T-helper 2 cell (primary cell): ENCODE measurements around the gene ZNF226.
A peak's percentile ranks its signal among the peaks of the same experiment; 100 is the strongest.
"Not testable (repeated sequence)": the region's sequence is repeated elsewhere in the genome, so short reads cannot be mapped to it uniquely, and the experiment has no call there.

Source experiments
- DNase-seq, 5 experiments: peaks; one replicate each; pipeline versions ENCODE4 v3.0.0 to v3.0.0-alpha.2; 2012 to 2022
- total RNA-seq, 2 donors: gene quantifications; one replicate each; lab custom pipeline; 2026; lab: John Stamatoyannopoulos, UW

The ZNF226 gene
- total RNA-seq: 7.5 to 13.3 reads per million in 2 donors

- DNase-seq: peak; percentile 15 to 99 (median 64)
Observed at GRCh38 chr19:44164673-44165512, at the start of gene ZNF226. TSS of gene ZNF226 (plus strand) at chr19:44165100. CDS start at chr19:44170081, 4,981 bp downstream.

- not testable (repeated sequence) for DNase-seq
Observed at GRCh38 chr19:44121162-44121561, 43.7 kb upstream of the ZNF226 start.

- no peak for DNase-seq
Observed at GRCh38 chr19:44131955-44132354, 32.9 kb upstream of the ZNF226 start.

GRCh38 chr19:44141191-44142058, 23.5 kb upstream of the ZNF226 start, which contains the start of gene ZNF234:
TSS of gene ZNF234 (plus strand) at chr19:44141554. CDS start at chr19:44144633, 3,079 bp downstream.
- peak; percentile 17 to 79 (median 55) for DNase-seq

GRCh38 chr19:44142059-44142433, 22.9 kb upstream of the ZNF226 start:
- DNase-seq: peak in 1 of 5 experiments; percentile 9

- DNase-seq: no peak
Observed at GRCh38 chr19:44149776-44150175, 15.1 kb upstream of the ZNF226 start.

GRCh38 chr19:44151491-44151890, 13.4 kb upstream of the ZNF226 start:
- DNase-seq: no peak

- DNase-seq: no peak
Observed at GRCh38 chr19:44156475-44156874, 8.4 kb upstream of the ZNF226 start.

GRCh38 chr19:44163789-44164188, 1.1 kb upstream of the ZNF226 start:
- no peak for DNase-seq

- DNase-seq: no peak
Observed at GRCh38 chr19:44164327-44164672, 600 bp upstream of the ZNF226 start.

GRCh38 chr19:44170660-44171059, 5.8 kb downstream of the ZNF226 start:
- not testable (repeated sequence) for DNase-seq

GRCh38 chr19:44176590-44176989, 11.7 kb downstream of the ZNF226 start:
- DNase-seq: no peak

- no peak for DNase-seq
Observed at GRCh38 chr19:44180968-44181367, 16.1 kb downstream of the ZNF226 start.

GRCh38 chr19:44182145-44182544, 17.2 kb downstream of the ZNF226 start:
- DNase-seq: no peak

- no peak for DNase-seq
Observed at GRCh38 chr19:44190020-44190419, 25.1 kb downstream of the ZNF226 start.

- no peak for DNase-seq
Observed at GRCh38 chr19:44192127-44192526, 27.2 kb downstream of the ZNF226 start.

- no peak for DNase-seq
Observed at GRCh38 chr19:44196772-44197171, 31.9 kb downstream of the ZNF226 start.

GRCh38 chr19:44202470-44202869, 37.6 kb downstream of the ZNF226 start:
- DNase-seq: no peak

GRCh38 chr19:44202974-44203373, 38.1 kb downstream of the ZNF226 start:
- DNase-seq: no peak

- not testable (repeated sequence) for DNase-seq
Observed at GRCh38 chr19:44203877-44204276, 39.0 kb downstream of the ZNF226 start.

- no peak for DNase-seq
Observed at GRCh38 chr19:44204772-44205171, 39.9 kb downstream of the ZNF226 start.

GRCh38 chr19:44207126-44207803, 42.4 kb downstream of the ZNF226 start:
- peak; percentile 28 to 93 (median 69) for DNase-seq
